Occipital lobe (tissue), 2 donors: Measurements from ENCODE around the gene ANKRD35. TPM values are rescaled to one million over a fixed set of nuclear protein-coding genes. Genes with fewer than 3 reads are reported as not detected.
"Not testable (repeated sequence)": the region's sequence is repeated elsewhere in the genome, so short reads cannot be mapped to it uniquely, and the experiment has no call there.

Source experiments
- DNase-seq: peaks from one replicate; lab custom pipeline; 2025; lab: John Stamatoyannopoulos, UW
- total RNA-seq: library from RNA; depleted of rRNA; stranded (reverse); fragments of >200 nt; gene quantifications from one replicate; pipeline ENCODE4 v1.2.3, GENCODE V29; 2014

The ANKRD35 gene
- 0.62 TPM for total RNA-seq

- peak; percentile 82 for DNase-seq
Measured at GRCh38 chr1:145885738-145886287, at the start of gene ANKRD35. TSS of gene ANKRD35 (minus strand) at chr1:145885866. CDS start at chr1:145885758, 108 bp downstream.

GRCh38 chr1:145932522-145933009, 46.9 kb upstream of the ANKRD35 start:
- not testable (repeated sequence) for DNase-seq

GRCh38 chr1:145927916-145928643, 42.4 kb upstream of the ANKRD35 start:
- no peak for DNase-seq

GRCh38 chr1:145927063-145927886, 41.6 kb upstream of the ANKRD35 start, which contains the start of gene RBM8A:
TSS of gene RBM8A (minus strand) at chr1:145927484. CDS start at chr1:145927426, 58 bp downstream.
- peak; percentile 96 for DNase-seq

GRCh38 chr1:145926686-145927062, 41.0 kb upstream of the ANKRD35 start:
- no peak for DNase-seq

GRCh38 chr1:145922266-145922665, 36.6 kb upstream of the ANKRD35 start:
- no peak for DNase-seq

- DNase-seq: not testable (repeated sequence)
Measured at GRCh38 chr1:145920297-145920696, 34.6 kb upstream of the ANKRD35 start.

GRCh38 chr1:145918992-145919939, 33.6 kb upstream of the ANKRD35 start:
- peak; percentile 23 for DNase-seq

GRCh38 chr1:145918144-145918991, 32.7 kb upstream of the ANKRD35 start, which contains the start of gene PEX11B:
TSS of gene PEX11B (minus strand) at chr1:145918717. CDS start at chr1:145918688, 29 bp downstream.
- DNase-seq: peak; percentile 93

- no peak for DNase-seq
Measured at GRCh38 chr1:145917595-145917994, 31.9 kb upstream of the ANKRD35 start.

- no peak for DNase-seq
Measured at GRCh38 chr1:145916745-145917144, 31.1 kb upstream of the ANKRD35 start.

- no peak for DNase-seq
Measured at GRCh38 chr1:145912128-145912641, 26.5 kb upstream of the ANKRD35 start.

- no peak for DNase-seq
Measured at GRCh38 chr1:145908653-145909052, 23.0 kb upstream of the ANKRD35 start.

- no peak for DNase-seq
Measured at GRCh38 chr1:145906954-145907753, 21.5 kb upstream of the ANKRD35 start.

GRCh38 chr1:145901312-145902021, 15.8 kb upstream of the ANKRD35 start:
- no peak for DNase-seq

- no peak for DNase-seq
Measured at GRCh38 chr1:145898756-145899155, 13.1 kb upstream of the ANKRD35 start.

- no peak for DNase-seq
Measured at GRCh38 chr1:145897969-145898368, 12.3 kb upstream of the ANKRD35 start.

- DNase-seq: no peak
Measured at GRCh38 chr1:145895471-145895870, 9.8 kb upstream of the ANKRD35 start.
